ENCODE data around the gene NPL.

Gene NPL

GRCh38 chr1:182867861-182868260 is 78.3 kb downstream of the NPL start:
- DNase-seq (ENCODE audit: low spot score): no peak

GRCh38 chr1:182869241-182869666 is 79.7 kb downstream of the NPL start:
- DNase-seq (ENCODE audit: low spot score): no peak

DNA sequence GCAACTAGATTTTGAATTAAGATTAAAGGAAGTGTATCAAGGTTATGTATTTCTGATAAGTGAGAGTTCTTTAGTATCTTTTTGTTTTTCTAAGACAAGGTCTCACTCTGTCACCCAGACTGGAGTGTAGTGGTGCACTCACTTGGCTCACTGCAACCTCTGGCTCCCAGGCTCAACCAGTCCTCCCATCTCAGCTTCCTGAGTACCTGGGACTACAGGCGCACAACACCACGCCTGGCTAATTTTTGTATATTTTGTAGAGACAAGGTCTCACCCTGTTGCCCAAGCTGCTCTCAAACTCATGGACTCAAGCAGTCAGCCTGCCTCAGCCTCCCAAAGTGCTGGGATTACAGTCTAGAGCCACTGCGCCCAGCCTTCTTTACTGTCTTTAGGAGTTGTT is 83.3 kb downstream of the NPL start:
- DNase-seq (ENCODE audit: low spot score): no peak

DNA sequence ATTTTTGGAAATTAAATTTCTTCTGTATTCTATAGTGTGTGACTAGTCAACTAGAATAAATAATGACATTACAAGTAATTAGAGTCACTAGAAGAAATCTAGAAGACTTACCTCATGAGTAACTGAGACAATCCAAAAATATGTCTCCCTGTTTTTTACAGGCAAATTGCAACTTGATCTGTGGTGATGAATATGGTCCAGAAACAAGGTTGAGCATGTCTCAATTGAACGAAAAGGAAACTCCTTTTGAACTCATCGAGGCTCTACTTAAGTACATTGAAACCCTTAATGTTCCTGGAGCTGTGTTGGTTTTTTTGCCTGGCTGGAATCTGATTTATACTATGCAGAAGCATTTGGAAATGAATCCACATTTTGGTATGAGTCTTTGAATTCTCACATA is 86.3 kb downstream of the NPL start:
- DNase-seq (ENCODE audit: low spot score): no peak

DNA sequence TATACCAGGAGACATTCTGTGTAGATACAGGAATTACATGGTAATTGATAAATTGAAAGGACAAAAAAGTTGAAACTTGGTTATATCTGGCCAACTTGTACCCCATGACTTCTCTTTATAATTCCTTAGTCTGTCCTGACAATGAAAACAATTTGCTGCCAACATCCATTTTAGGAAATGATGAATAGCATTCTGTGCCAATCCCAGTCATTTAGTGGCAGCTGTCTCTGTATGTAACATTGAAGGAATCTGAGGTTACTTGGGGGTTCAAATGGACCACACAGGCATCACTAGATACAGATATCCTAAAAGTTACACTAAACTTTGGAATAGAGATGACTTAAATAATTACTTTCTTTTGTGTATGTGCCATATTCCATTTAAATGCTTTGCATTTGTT is 87.8 kb downstream of the NPL start:
- no peak for DNase-seq (ENCODE audit: low spot score)

GRCh38 chr1:182877842-182878241 is 88.3 kb downstream of the NPL start:
- DNase-seq (ENCODE audit: low spot score): no peak
